NCI-H128 (cell line): ENCODE data around the gene BCKDHB.
"Not testable (repeated sequence)": the region's sequence is repeated elsewhere in the genome, so short reads cannot be mapped to it uniquely, and the experiment has no call there.

ENCODE experiments used
- DNase-seq: peaks from one replicate; lab custom pipeline; 2025; ENCODE audit not compliant: unreplicated experiment; lab: John Stamatoyannopoulos, UW

Gene BCKDHB

GRCh38 chr6:80254716-80255115 lies 148.2 kb downstream of the BCKDHB start:
- DNase-seq = no peak

GRCh38 chr6:80256691-80257090 lies 150.2 kb downstream of the BCKDHB start:
- DNase-seq = no peak

GRCh38 chr6:80259118-80259517 lies 152.6 kb downstream of the BCKDHB start:
- no peak for DNase-seq

GRCh38 chr6:80263585-80263984 lies 157.1 kb downstream of the BCKDHB start:
- no peak for DNase-seq

GRCh38 chr6:80268865-80269730 lies 162.6 kb downstream of the BCKDHB start:
- no peak for DNase-seq

GRCh38 chr6:80271074-80271473 lies 164.6 kb downstream of the BCKDHB start:
- DNase-seq = no peak

GRCh38 chr6:80272988-80273387 lies 166.5 kb downstream of the BCKDHB start:
- DNase-seq = no peak

GRCh38 chr6:80276861-80277260 lies 170.4 kb downstream of the BCKDHB start:
- no peak for DNase-seq

GRCh38 chr6:80277501-80277900 lies 171.0 kb downstream of the BCKDHB start:
- DNase-seq = no peak

- DNase-seq = no peak
Observed at GRCh38 chr6:80280262-80281010, 174.0 kb downstream of the BCKDHB start.

GRCh38 chr6:80282913-80283554 lies 176.6 kb downstream of the BCKDHB start:
- DNase-seq = no peak

- no peak for DNase-seq
Observed at GRCh38 chr6:80287112-80287511, 180.6 kb downstream of the BCKDHB start.

GRCh38 chr6:80287607-80288006 lies 181.1 kb downstream of the BCKDHB start:
- no peak for DNase-seq

- no peak for DNase-seq
Observed at GRCh38 chr6:80289727-80290126, 183.3 kb downstream of the BCKDHB start.

GRCh38 chr6:80294531-80294930 lies 188.1 kb downstream of the BCKDHB start:
- DNase-seq = not testable (repeated sequence)

GRCh38 chr6:80302716-80303115 lies 196.2 kb downstream of the BCKDHB start:
- DNase-seq = no peak

GRCh38 chr6:80304014-80304413 lies 197.5 kb downstream of the BCKDHB start:
- DNase-seq = no peak

- no peak for DNase-seq
Observed at GRCh38 chr6:80314531-80314930, 208.1 kb downstream of the BCKDHB start.

GRCh38 chr6:80316686-80317231 lies 210.3 kb downstream of the BCKDHB start:
- DNase-seq = no peak

- no peak for DNase-seq
Observed at GRCh38 chr6:80319196-80319595, 212.7 kb downstream of the BCKDHB start.

- DNase-seq = no peak
Observed at GRCh38 chr6:80321011-80321410, 214.5 kb downstream of the BCKDHB start.
